CD14-positive monocyte (primary cell): ENCODE data around the gene DSP. TPM values are rescaled to one million over a fixed set of nuclear protein-coding genes. Genes with fewer than 3 reads are reported as not detected.

Source experiments
- DNase-seq, 3 donors: peaks; one replicate each; pipeline ENCODE4 v3.0.0-alpha.2; 2011 to 2022
- H2AFZ ChIP-seq: 2 replicates; pipeline ENCODE4 v1.6.0; 2012; ENCODE audit warnings: mild to moderate bottlenecking, low read depth, low read length, inconsistent platforms; ENCODE audit not compliant: insufficient read depth, poor library complexity, severe bottlenecking
- H3K27ac ChIP-seq, 2 donors: 1 replicate in 1 of 2; 2 replicates in 1 of 2; pipeline ENCODE4 v1.5.1; 2012 to 2013; ENCODE audit warnings: low read length in 2 of 2, control low read depth in 1 of 2, inconsistent platforms in 1 of 2, low read depth in 1 of 2, mild to moderate bottlenecking in 1 of 2
- H3K27me3 ChIP-seq, 2 donors: one replicate each; pipeline versions ENCODE4 v1.6.0 to v1.6.1; 2011 to 2013; ENCODE audit warnings: low read length in 2 of 2; ENCODE audit not compliant: control insufficient read depth in 2 of 2, insufficient read depth in 2 of 2
- H3K36me3 ChIP-seq, 2 donors: replicated peaks in 1 of 2; 1 replicate in 1 of 2; 2 replicates in 1 of 2; pipeline versions ENCODE4 v1.5.1 to v1.6.1; 2012 to 2013; ENCODE audit warnings: low read length in 2 of 2, control low read depth in 1 of 2, inconsistent platforms in 1 of 2, mild to moderate bottlenecking in 1 of 2; ENCODE audit not compliant: insufficient read depth in 2 of 2, control insufficient read depth in 1 of 2
- H3K4me1 ChIP-seq, 2 donors: 1 replicate in 1 of 2; 2 replicates in 1 of 2; pipeline versions ENCODE4 v1.5.1 to v1.6.1; 2012 to 2013; ENCODE audit warnings: low read length in 2 of 2, control low read depth in 1 of 2, inconsistent platforms in 1 of 2, mild to moderate bottlenecking in 1 of 2, moderate library complexity in 1 of 2; ENCODE audit not compliant: insufficient read depth in 2 of 2, control insufficient read depth in 1 of 2
- H3K4me2 ChIP-seq: replicated peaks from 2 replicates; pipeline ENCODE3; 2012; ENCODE audit warnings: low read length, moderate library complexity, mild to moderate bottlenecking; ENCODE audit not compliant: poor library complexity, severe bottlenecking; ENCODE audit errors: extremely low read depth
- H3K4me3 ChIP-seq, 3 experiments: fragments of 200-600 bp in 1 of 3; sonication (generic) in 1 of 3; replicated peaks in 1 of 3; 1 replicate in 2 of 3; 2 replicates in 1 of 3; pipeline ENCODE4 v1.5.1; 2011 to 2013; ENCODE audit warnings: low read length in 3 of 3, mild to moderate bottlenecking in 3 of 3, control low read depth in 2 of 3, low read depth in 2 of 3, inconsistent platforms in 1 of 3, moderate library complexity in 1 of 3
- H3K79me2 ChIP-seq: 2 replicates; pipeline ENCODE4 v1.6.0; 2012; ENCODE audit warnings: mild to moderate bottlenecking, control low read depth, inconsistent platforms, low read length, moderate library complexity; ENCODE audit not compliant: insufficient read depth
- H3K9ac ChIP-seq: 2 replicates; pipeline ENCODE4 v1.6.0; 2017; ENCODE audit warnings: low read length, mild to moderate bottlenecking; ENCODE audit not compliant: insufficient read depth, poor library complexity, severe bottlenecking
- H3K9me3 ChIP-seq, 2 donors: replicated peaks in 1 of 2; 1 replicate in 1 of 2; 2 replicates in 1 of 2; pipeline versions ENCODE4 v1.5.1 to v1.6.1; 2012 to 2013; ENCODE audit warnings: low read length in 2 of 2, control low read depth in 1 of 2; ENCODE audit not compliant: control insufficient read depth in 1 of 2, insufficient read depth in 1 of 2
- H4K20me1 ChIP-seq: 2 replicates; pipeline ENCODE4 v1.6.0; 2012; ENCODE audit warnings: mild to moderate bottlenecking, low read length, control low read depth, moderate library complexity; ENCODE audit not compliant: insufficient read depth
- H3K27ac Mint-ChIP-seq, 7 donors: one replicate each; pipeline ENCODE4 v1.8.0; 2020; ENCODE audit warnings: mild to moderate bottlenecking in 7 of 7, mixed read lengths in 7 of 7, moderate library complexity in 6 of 7, inconsistent platforms in 2 of 7
- H3K27me3 Mint-ChIP-seq, 3 donors: one replicate each; pipeline ENCODE4 v1.8.0; 2021 to 2022; ENCODE audit warnings: low read depth in 3 of 3, mild to moderate bottlenecking in 3 of 3, mixed read lengths in 3 of 3, moderate library complexity in 3 of 3, inconsistent platforms in 1 of 3
- H3K36me3 Mint-ChIP-seq, 2 donors: one replicate each; pipeline ENCODE4 v1.8.0; 2020; ENCODE audit warnings: mixed read lengths in 2 of 2, inconsistent platforms in 1 of 2, mild to moderate bottlenecking in 1 of 2
- H3K4me1 Mint-ChIP-seq: one replicate; pipeline ENCODE4 v1.8.0; 2020; ENCODE audit warnings: mild to moderate bottlenecking, mixed read lengths
- H3K4me3 Mint-ChIP-seq, 2 donors: one replicate each; pipeline ENCODE4 v1.8.0; 2020; ENCODE audit warnings: mild to moderate bottlenecking in 2 of 2, mixed read lengths in 2 of 2, moderate library complexity in 1 of 2
- H3K9me3 Mint-ChIP-seq, 7 donors: one replicate each; pipeline ENCODE4 v1.8.0; 2020 to 2022; ENCODE audit warnings: mixed read lengths in 7 of 7, mild to moderate bottlenecking in 6 of 7, moderate library complexity in 6 of 7, inconsistent platforms in 2 of 7
- CTCF ChIP-seq: fragments of 200-600 bp; IDR thresholded peaks from one replicate; pipeline ENCODE4 v1.8.0; 2022; ENCODE audit warnings: antibody characterized with exemption, mild to moderate bottlenecking
- WGBS: methylation state at CpG from one replicate; pipeline ENCODE4 v1.1.5; 2013; ENCODE audit warnings: missing lambda C conversion rate; ENCODE audit not compliant: insufficient coverage; 5-methylcytosine and 5-hydroxymethylcytosine counted together
- intact Hi-C, 2 donors: fragments of 100-400 bp; cut with micrococcal nuclease; formaldehyde crosslinking; loops; one replicate each; pipeline versions ENCODE4 v1.15.0 to v1.15.1; 2023
- polyA plus RNA-seq, 3 donors: library from polyadenylated mRNA; depleted of rRNA in 1 of 3; unstranded in 2 of 3; stranded (reverse) in 1 of 3; fragments of 300-500 nt in 2 of 3; fragments of >200 nt in 1 of 3; fragmentation: Illumina TruSeq in 2 of 3; gene quantifications; 1 replicate in 2 of 3; 2 replicates in 1 of 3; pipeline ENCODE4 v1.2.3, GENCODE V29; 2012 to 2021

DSP gene
- polyA plus RNA-seq, 3 donors, result not detected

- no peaks in the 10 kb centered on the region for H4K20me1 ChIP-seq
- TF ChIP-seq CTCF, result no peak
- peaks cover 19 to 24% of the 10 kb centered on the region in 2 donors for H3K4me1 ChIP-seq
- H2AFZ ChIP-seq, result peak overlapping the region; percentile 70
- peaks cover 0 to 23% (median 13%) of the 10 kb centered on the region in 7 donors for H3K9me3 Mint-ChIP-seq
- no peaks in the 10 kb centered on the region for H3K79me2 ChIP-seq
- DNase-seq, result no peak
- peaks cover 78 to 96% of the 10 kb centered on the region in 2 donors for H3K27me3 ChIP-seq
- H3K4me3 Mint-ChIP-seq, result peak overlapping the region; percentile 85 to 94
- peak overlapping the region; percentile 39 to 79 (median 46) for H3K4me3 ChIP-seq
- H3K27ac ChIP-seq, result no peak overlapping the region
- peaks cover 3 to 38% of the 10 kb centered on the region in 2 donors for H3K9me3 ChIP-seq
- intact Hi-C loops, result no loop called here
- H3K9ac ChIP-seq, result peak overlapping the region; percentile 15
- H3K4me1 Mint-ChIP-seq, result peaks cover 21% of the 10 kb centered on the region
- no peak overlapping the region for H3K27ac Mint-ChIP-seq
- H3K36me3 ChIP-seq, result no peaks in the 10 kb centered on the region
- H3K36me3 Mint-ChIP-seq, result peaks cover 5 to 10% of the 10 kb centered on the region in 2 donors
- H3K4me2 ChIP-seq, result peak overlapping the region; percentile 88
- H3K27me3 Mint-ChIP-seq, result peaks cover 89 to 96% (median 91%) of the 10 kb centered on the region in 3 donors
- WGBS, result 2% methylated on average over 15 of the region's 32 CpGs
Observed at GRCh38 chr6:7542874-7543624, 1.6 kb downstream of the DSP start.

GRCh38 chr6:7543789-7544424 is 2.4 kb downstream of the DSP start:
- Mint-ChIP-seq H3K4me1 (peaks cover 21% of the 10 kb centered on the region), H3K9me3 (peaks cover 0 to 23% (median 13%) of the 10 kb centered on the region in 7 donors), H3K27ac (no peak overlapping the region), H3K36me3 (peaks cover 5 to 10% of the 10 kb centered on the region in 2 donors), H3K4me3 (peak overlapping the region in 1 of 2 donors; percentile 81), H3K27me3 (peaks cover 89 to 96% (median 91%) of the 10 kb centered on the region in 3 donors)
- peaks cover 77 to 96% of the 10 kb centered on the region in 2 donors for H3K27me3 ChIP-seq
- no peak for TF ChIP-seq CTCF
- intact Hi-C loops, result no loop called here
- no peaks in the 10 kb centered on the region for H4K20me1 ChIP-seq
- H3K4me2 ChIP-seq, result no peak overlapping the region
- 27% methylated on average over 6 of the region's 13 CpGs for WGBS
- no peaks in the 10 kb centered on the region for H3K36me3 ChIP-seq
- no peak overlapping the region for H3K9ac ChIP-seq
- peaks cover 19 to 24% of the 10 kb centered on the region in 2 donors for H3K4me1 ChIP-seq
- no peaks in the 10 kb centered on the region for H3K79me2 ChIP-seq
- no peak for DNase-seq
- no peak overlapping the region for H3K27ac ChIP-seq
- no peak overlapping the region for H3K4me3 ChIP-seq
- H3K9me3 ChIP-seq, result peaks cover 3 to 35% of the 10 kb centered on the region in 2 donors
- H2AFZ ChIP-seq, result no peak overlapping the region
